Measurements from ENCODE around the gene FREY1.

GRCh38 chr11:45927684-45928413 is 20.8 kb upstream of the FREY1 start:
- TF ChIP-seq FOXM1 (IDR thresholded peaks at IDR 0.05; ENCODE audit: low read depth) (no peak), FOXM1 (CRISPR knock-in tag; IDR thresholded peaks at IDR 0.05; ENCODE audit: low read depth) (no peak), MEF2A (IDR thresholded peaks at IDR 0.05; ENCODE audit: control insufficient read depth, low read depth, low read length) (no peak), SMAD1 (IDR thresholded peaks at IDR 0.05; ENCODE audit: low read depth, low read length, partially characterized antibody) (no peak), POLR2AphosphoS2 (IDR thresholded peaks at IDR 0.05; ENCODE audit: low read length) (no peak), SIN3A (IDR thresholded peaks at IDR 0.05; ENCODE audit: borderline replicate concordance in 2 of 2, control insufficient read depth in 1 of 2, low read depth in 2 of 2, low read length in 2 of 2) (no peak), ESRRA (IDR thresholded peaks at IDR 0.05; ENCODE audit: borderline replicate concordance, low read depth) (no peak), STAG1 (CRISPR knock-in tag; IDR thresholded peaks at IDR 0.05; ENCODE audit: borderline replicate concordance) (no peak), JUNB (CRISPR knock-in tag; conservative IDR thresholded peaks at IDR 0.05) (no peak)
- TF ChIP-seq, protein P1, sequence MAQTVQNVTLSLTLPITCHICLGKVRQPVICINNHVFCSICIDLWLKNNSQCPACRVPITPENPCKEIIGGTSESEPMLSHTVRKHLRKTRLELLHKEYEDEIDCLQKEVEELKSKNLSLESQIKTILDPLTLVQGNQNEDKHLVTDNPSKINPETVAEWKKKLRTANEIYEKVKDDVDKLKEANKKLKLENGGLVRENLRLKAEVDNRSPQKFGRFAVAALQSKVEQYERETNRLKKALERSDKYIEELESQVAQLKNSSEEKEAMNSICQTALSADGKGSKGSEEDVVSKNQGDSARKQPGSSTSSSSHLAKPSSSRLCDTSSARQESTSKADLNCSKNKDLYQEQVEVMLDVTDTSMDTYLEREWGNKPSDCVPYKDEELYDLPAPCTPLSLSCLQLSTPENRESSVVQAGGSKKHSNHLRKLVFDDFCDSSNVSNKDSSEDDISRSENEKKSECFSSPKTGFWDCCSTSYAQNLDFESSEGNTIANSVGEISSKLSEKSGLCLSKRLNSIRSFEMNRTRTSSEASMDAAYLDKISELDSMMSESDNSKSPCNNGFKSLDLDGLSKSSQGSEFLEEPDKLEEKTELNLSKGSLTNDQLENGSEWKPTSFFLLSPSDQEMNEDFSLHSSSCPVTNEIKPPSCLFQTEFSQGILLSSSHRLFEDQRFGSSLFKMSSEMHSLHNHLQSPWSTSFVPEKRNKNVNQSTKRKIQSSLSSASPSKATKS (CRISPR knock-in tag; IDR thresholded peaks at IDR 0.05) = no peak

All from K562 (cell line).